Stimulated activated CD4-positive, alpha-beta T cell treated with anti-CD3 and anti-CD28 coated beads, Interleukin-15, amount 100 ng/mL, for 24 hours (primary cell): Measurements from ENCODE around the gene MXRA7.
"Not testable (repeated sequence)": the region's sequence is repeated elsewhere in the genome, so short reads cannot be mapped to it uniquely, and the experiment has no call there.

ENCODE experiments used
- DNase-seq: peaks from one replicate; pipeline ENCODE4 v3.0.0-alpha.2; 2020

Gene MXRA7

GRCh38 chr17:76710863-76711611, at the start of gene MXRA7:
Gene MXRA7 (minus strand): TSS chr17:76710965. CDS start chr17:76710946, 19 bp downstream.
- DNase-seq: peak; percentile 65

- DNase-seq: no peak
Observed at GRCh38 chr17:76758570-76758969, 47.8 kb upstream of the MXRA7 start.

- no peak for DNase-seq
Observed at GRCh38 chr17:76757256-76757655, 46.5 kb upstream of the MXRA7 start.

- DNase-seq: no peak
Observed at GRCh38 chr17:76755285-76755684, 44.5 kb upstream of the MXRA7 start.

- no peak for DNase-seq
Observed at GRCh38 chr17:76753061-76753961, 42.5 kb upstream of the MXRA7 start.

- DNase-seq: no peak
Observed at GRCh38 chr17:76752006-76752405, 41.2 kb upstream of the MXRA7 start.

GRCh38 chr17:76751416-76751993, 40.7 kb upstream of the MXRA7 start:
- DNase-seq: no peak

- no peak for DNase-seq
Observed at GRCh38 chr17:76748657-76749056, 37.9 kb upstream of the MXRA7 start.

- no peak for DNase-seq
Observed at GRCh38 chr17:76747716-76748363, 37.1 kb upstream of the MXRA7 start.

- peak; percentile 16 for DNase-seq
Observed at GRCh38 chr17:76745785-76746184, 35.0 kb upstream of the MXRA7 start.

GRCh38 chr17:76744747-76745146, 34.0 kb upstream of the MXRA7 start:
- no peak for DNase-seq

- DNase-seq: no peak
Observed at GRCh38 chr17:76742958-76743357, 32.2 kb upstream of the MXRA7 start.

- no peak for DNase-seq
Observed at GRCh38 chr17:76740329-76741118, 29.8 kb upstream of the MXRA7 start.

GRCh38 chr17:76739568-76740115, 28.9 kb upstream of the MXRA7 start:
- DNase-seq: not testable (repeated sequence)

GRCh38 chr17:76738468-76738850, 27.7 kb upstream of the MXRA7 start:
- no peak for DNase-seq

- peak; percentile 95 for DNase-seq
Observed at GRCh38 chr17:76737676-76738467, 27.1 kb upstream of the MXRA7 start, which contains the start of gene MFSD11. Gene MFSD11 (plus strand): TSS chr17:76738119. CDS start chr17:76738353, 234 bp downstream.

GRCh38 chr17:76737082-76737675, 26.4 kb upstream of the MXRA7 start, which contains the start of gene SRSF2:
Gene SRSF2 (minus strand): TSS chr17:76737331. CDS start chr17:76737160, 171 bp downstream.
- DNase-seq: peak; percentile 98

GRCh38 chr17:76736349-76737081, 25.8 kb upstream of the MXRA7 start:
- DNase-seq: peak; percentile 74

GRCh38 chr17:76735586-76736348, 25.0 kb upstream of the MXRA7 start:
- no peak for DNase-seq
